Activated CD4-positive, alpha-beta T cell treated with anti-CD3 and anti-CD28 coated beads, Interleukin-10, Interleukin-2, amounts not matched to agents 100 ng/mL and 50 ng/mL, durations not matched to agents 16 hours and 8 hours (primary cell): ENCODE results near the gene CEACAM4.
"Not testable (repeated sequence)": the region's sequence is repeated elsewhere in the genome, so short reads cannot be mapped to it uniquely, and the experiment has no call there.

Experiments used
- DNase-seq: peaks from one replicate; pipeline ENCODE4 v3.0.0-alpha.2; 2020

The CEACAM4 gene

DNA sequence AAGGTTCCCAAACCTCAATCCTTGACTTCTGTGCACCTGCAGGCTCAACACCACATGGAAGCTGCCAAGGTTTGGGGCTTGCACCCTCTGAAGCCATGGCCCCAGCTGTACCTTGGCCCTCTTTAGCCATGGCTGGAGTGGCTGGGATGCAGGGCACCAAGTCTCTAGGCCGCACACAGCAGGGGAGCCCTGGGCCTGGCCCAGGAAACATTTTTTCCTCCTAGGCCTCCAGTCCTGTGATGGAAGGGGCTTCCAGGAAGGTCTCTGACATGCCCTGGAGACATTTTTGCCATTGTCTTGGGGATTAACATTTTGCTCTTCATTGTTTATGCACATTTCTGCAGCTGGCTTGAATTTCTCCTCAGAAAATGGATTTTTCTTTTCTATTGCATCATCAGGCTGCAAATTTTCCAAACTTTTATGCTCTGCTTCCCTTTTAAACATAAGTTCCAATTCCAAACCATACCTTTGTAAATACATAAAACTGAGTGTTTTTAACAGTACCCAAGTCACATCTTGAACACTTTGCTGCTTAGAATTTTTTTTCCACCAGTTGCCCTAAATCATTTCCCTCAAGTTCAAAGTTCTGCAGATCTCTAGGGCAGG is 44.2 kb downstream of the CEACAM4 start:
- not testable (repeated sequence) for DNase-seq

DNA sequence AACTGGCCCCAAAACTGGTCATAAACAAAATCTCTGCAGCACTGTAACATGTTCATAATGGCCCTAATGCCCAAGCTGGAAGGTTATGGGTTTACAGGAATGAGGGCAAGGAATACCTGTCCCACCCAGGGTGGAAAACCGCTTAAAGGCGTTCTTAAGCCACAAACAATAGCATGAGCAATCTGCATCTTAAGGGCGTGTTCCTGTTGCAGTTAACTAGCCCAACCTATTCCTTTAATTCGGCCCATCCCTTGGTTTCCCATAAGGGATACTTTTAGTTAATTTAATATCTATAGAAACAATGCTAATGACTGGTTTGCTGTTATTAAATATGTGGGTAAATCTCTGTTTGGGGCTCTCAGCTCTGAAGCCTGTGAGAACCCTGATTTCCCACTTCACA is 45.8 kb downstream of the CEACAM4 start:
- DNase-seq, result not testable (repeated sequence)

DNA sequence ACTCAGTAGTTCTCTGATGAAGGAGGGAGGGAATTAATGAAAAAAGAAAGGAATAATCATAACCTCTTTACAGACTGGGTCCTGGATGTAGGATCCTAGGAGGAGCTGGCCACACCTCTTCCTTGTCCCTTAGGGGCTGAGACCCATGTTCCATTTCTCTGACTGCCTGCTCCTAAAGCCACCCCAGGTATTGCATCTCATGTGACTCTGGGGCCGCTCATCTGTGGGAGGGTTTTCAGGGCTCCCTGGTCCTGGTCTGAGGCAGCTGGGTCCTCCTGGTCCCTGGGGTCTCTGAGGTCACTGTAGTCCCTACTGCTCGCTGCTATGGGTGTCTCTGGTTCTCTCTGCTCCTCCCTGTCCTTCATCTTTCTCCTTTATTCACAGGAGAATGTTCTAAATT is 48.0 kb downstream of the CEACAM4 start:
- DNase-seq, result no peak

DNA sequence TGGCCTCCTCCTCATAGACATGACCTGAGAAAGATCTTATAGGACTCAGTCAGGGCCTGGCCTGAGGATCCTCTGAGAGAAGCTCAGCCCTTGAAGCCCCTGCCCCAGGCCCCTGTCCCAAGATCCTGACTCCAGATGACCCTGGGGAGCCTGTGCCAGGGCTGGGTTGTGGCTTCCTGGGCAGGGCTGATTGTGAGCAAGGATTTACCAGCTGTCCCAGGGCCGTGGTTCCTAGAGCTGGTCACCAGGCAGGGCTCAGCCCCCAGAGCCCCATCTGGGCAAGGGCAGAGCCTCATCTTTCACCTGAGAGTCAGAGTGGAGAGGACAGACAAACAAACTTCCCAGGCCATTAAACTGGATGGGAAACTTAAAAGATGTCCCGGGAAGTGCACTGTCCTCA is 49.0 kb downstream of the CEACAM4 start:
- DNase-seq, result no peak

DNA sequence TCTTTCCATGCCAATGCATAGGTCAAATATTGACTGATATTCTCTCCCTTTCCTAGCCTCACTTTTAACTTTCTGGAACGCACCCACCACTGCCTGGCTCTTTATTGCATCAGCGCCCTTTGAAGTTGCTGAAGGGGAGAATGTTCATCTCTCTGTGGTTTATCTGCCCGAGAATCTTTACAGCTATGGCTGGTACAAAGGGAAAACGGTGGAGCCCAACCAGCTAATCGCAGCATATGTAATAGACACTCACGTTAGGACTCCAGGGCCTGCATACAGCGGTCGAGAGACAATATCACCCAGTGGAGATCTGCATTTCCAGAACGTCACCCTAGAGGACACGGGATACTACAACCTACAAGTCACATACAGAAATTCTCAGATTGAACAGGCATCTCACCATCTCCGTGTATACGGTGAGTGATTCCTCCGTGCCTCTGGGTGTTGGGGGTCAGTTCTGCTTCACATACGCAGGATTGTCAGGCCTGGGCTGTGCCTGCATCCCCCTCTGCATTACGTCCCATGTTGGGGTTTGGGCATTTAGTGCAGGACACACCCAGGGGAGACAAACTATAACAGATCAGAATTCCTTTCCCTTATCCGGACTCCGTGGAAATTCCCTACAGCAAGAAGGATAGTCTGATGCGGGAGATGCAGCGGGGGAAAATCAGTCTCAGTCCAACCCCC is 49.6 kb downstream of the CEACAM4 start:
- DNase-seq, result no peak

DNA sequence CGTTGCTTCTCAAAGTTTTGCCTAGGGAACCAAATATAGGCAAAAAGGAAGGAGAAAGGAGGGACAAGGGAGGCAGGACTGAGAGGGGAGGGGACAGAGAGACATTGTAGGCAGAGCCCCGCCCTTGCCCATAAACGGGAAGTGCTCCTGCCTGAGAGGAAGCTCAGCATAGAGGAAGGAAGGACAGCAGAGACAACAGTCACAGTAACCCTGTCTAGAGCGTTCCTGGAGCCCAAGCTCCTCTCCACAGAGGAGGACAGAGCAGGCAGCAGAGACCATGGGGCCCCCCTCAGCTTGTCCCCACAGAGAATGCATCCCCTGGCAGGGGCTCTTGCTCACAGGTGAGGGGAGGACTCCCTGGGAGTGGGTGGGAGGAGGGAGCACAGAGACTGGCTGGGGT is 50.9 kb downstream of the CEACAM4 start, which contains the start of gene CEACAM21:
TSS of gene CEACAM21 (plus strand) at position 169 of the 400 bp plus-strand sequence. CDS start at position 278, 109 bp downstream.
- peak; percentile 76 for DNase-seq

DNA sequence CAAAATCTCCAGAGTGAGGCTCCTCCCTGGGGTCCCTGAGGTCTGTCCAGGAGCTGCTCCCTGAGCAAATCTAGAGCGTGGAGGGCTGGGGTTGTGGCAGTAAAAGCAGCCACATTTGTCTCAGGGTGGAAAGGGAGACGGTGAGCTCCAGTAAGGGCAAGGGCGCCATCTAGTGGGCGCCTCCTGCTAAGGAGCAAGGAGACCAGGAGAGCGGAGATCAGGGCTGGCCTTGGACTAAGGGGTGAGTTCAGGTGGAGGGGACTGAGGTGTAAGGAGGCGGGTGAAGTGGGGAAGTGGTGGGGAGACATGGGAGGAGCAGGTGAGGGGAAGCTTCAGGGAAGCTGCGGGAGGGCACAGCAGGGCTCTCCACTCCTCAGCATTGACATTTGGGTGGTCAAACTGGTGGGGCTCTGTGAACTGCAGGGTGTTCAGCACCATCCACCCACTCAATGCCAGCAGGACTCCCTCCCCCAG is 56.2 kb downstream of the CEACAM4 start:
- DNase-seq, result peak; percentile 89

DNA sequence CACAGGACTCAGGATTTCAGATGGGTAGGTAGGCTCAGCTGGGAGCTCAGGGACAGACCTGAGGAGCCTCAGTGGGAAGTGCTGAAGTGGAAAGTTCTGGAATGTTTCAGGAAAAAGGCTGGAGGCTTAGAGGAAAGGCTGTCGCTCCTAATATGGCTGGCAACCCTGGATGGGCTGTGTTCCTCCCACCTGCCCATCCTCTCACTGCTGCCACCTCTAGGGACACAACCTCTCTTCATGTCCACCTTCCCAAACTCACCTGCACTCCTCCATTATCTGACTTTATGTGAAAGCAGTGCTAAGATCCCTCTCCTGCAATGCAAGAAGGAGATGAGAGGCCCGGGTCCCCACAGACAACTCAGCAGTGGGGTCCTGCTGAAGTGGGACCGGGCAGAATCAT is 56.7 kb downstream of the CEACAM4 start:
- no peak for DNase-seq

DNA sequence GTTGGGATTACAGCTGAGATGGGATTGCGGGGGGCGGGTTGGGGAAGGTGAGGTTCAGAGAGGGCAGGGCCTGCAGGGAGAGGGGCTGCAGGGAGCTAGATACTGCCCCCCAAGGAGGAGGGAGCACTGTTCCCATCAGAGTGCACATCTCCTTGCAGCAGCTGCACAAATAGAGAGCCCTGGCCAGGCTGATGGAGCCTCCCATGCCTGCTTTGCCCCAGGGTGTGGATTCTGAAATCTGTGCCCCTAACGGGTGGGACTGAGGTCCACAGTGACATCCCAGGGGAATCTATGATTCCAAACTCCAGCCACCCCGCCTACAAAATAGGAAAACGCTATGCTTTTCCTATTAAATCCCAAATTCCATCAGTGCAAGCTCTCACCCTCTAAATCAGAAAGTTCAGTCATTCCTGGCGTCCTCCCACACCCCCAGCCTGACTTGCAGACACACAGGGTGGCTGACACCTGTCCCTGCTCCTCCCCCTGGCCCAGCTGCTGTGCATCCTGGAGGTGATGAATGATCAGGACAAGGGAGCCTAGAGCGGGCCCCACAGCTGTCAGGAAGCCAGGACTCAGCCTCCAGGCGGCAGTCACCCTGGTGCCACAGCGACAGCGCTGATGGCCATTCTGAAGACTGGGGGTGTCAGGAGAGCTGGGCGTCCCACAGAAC is 57.3 kb downstream of the CEACAM4 start:
- DNase-seq, result no peak
